VCaP (cell line): ENCODE measurements around the gene SSC5D.

Experiments
- H3K27ac ChIP-seq: fragments of 450-650 bp; 2 replicates; pipeline ENCODE4 v1.5.1; 2017
- CTCF ChIP-seq: fragments of 450-650 bp; conservative IDR thresholded peaks from 2 replicates; pipeline ENCODE4 v1.5.1; 2017; ENCODE audit warnings: mild to moderate bottlenecking, moderate library complexity

The SSC5D gene

GRCh38 chr19:55553217-55554182, 65.3 kb downstream of the SSC5D start:
- peak; percentile 27; the same call in 1 of the 2 replicates for TF ChIP-seq CTCF

GRCh38 chr19:55554302-55554701, 66.1 kb downstream of the SSC5D start:
- H3K27ac ChIP-seq: no peak overlapping the region
- no peak for TF ChIP-seq CTCF

More at GRCh38 chr19:55553217-55554182, 65.3 kb downstream of the SSC5D start:
- no peak overlapping the region for H3K27ac ChIP-seq

GRCh38 chr19:55554741-55555152, 66.5 kb downstream of the SSC5D start:
- no peak overlapping the region for H3K27ac ChIP-seq
- no peak for TF ChIP-seq CTCF

- no peak overlapping the region for H3K27ac ChIP-seq
- TF ChIP-seq CTCF: no peak
Observed at GRCh38 chr19:55559684-55560083, 71.4 kb downstream of the SSC5D start.

GRCh38 chr19:55563261-55563690, 75.0 kb downstream of the SSC5D start:
- no peak for TF ChIP-seq CTCF
- H3K27ac ChIP-seq: no peak overlapping the region

- TF ChIP-seq CTCF: no peak
- no peak overlapping the region for H3K27ac ChIP-seq
Observed at GRCh38 chr19:55566823-55567222, 78.6 kb downstream of the SSC5D start.

- no peak overlapping the region for H3K27ac ChIP-seq
- TF ChIP-seq CTCF: no peak
Observed at GRCh38 chr19:55567708-55568328, 79.6 kb downstream of the SSC5D start.
